ENCODE data around the gene TRAF3. TPM values are rescaled to one million over a fixed set of nuclear protein-coding genes. Genes with fewer than 3 reads are reported as not detected.

Gene TRAF3
- total and polyA plus RNA-seq, 10 donors, result 11.1 to 61.5 (median 39.1) TPM

- H3K9me3 ChIP-seq, result no peaks in the 10 kb centered on the region
- H3K27me3 ChIP-seq (replicated peaks in 1 of 7), result no peaks in the 10 kb centered on the region
- WGBS, 5 donors, result 93 to 98% (median 94%) methylated on average over 18 to 33 of the region's 33 CpGs
- intact Hi-C loops (cut with DNase I; ENCODE audit: low total_unique reads), result no loop called here
- H3K4me3 ChIP-seq, result no peak overlapping the region
- no peak overlapping the region for H3K27ac ChIP-seq
- peaks cover 0 to 7% (median 0%) of the 10 kb centered on the region in 6 donors for H3K4me1 ChIP-seq
- no peak for DNase-seq
- peaks cover 0 to 43% (median 0%) of the 10 kb centered on the region in 6 donors for H3K36me3 ChIP-seq
- TF ChIP-seq POLR2A (IDR thresholded peaks at IDR 0.05), result no peak
- TF ChIP-seq POLR2AphosphoS5 (IDR thresholded peaks at IDR 0.05), result no peak
- no peak for TF ChIP-seq CTCF (IDR thresholded peaks at IDR 0.05 in 8 of 11, conservative IDR thresholded peaks at IDR 0.05 in 3 of 11)
Observed at GRCh38 chr14:102749393-102750305, 27.6 kb upstream of the TRAF3 start.

GRCh38 chr14:102750376-102750775 lies 26.9 kb upstream of the TRAF3 start:
- Histone ChIP-seq H3K4me1 (peaks cover 0 to 14% (median 2%) of the 10 kb centered on the region in 6 donors), H3K27me3 (replicated peaks in 1 of 7) (no peaks in the 10 kb centered on the region), H3K27ac (no peak overlapping the region), H3K4me3 (no peak overlapping the region), H3K36me3 (peaks cover 0 to 43% (median 0%) of the 10 kb centered on the region in 6 donors), H3K9me3 (no peaks in the 10 kb centered on the region)
- DNase-seq, result no peak
- 94 to 99% (median 96%) methylated on average over 10 to 14 of the region's 14 CpGs for WGBS, 5 donors
- intact Hi-C loops (cut with DNase I; ENCODE audit: low total_unique reads), result no loop called here
- no peak for TF ChIP-seq POLR2A (IDR thresholded peaks at IDR 0.05)
- TF ChIP-seq CTCF (IDR thresholded peaks at IDR 0.05 in 8 of 11, conservative IDR thresholded peaks at IDR 0.05 in 3 of 11), result no peak
- no peak for TF ChIP-seq POLR2AphosphoS5 (IDR thresholded peaks at IDR 0.05)

- 90 to 95% (median 91%) methylated on average over 11 to 16 of the region's 16 CpGs for WGBS, 5 donors
- TF ChIP-seq CTCF (IDR thresholded peaks at IDR 0.05 in 8 of 11, conservative IDR thresholded peaks at IDR 0.05 in 3 of 11) (no peak), POLR2A (IDR thresholded peaks at IDR 0.05) (no peak), POLR2AphosphoS5 (IDR thresholded peaks at IDR 0.05) (no peak)
- peaks cover 0 to 37% (median 0%) of the 10 kb centered on the region in 6 donors for H3K36me3 ChIP-seq
Observed at GRCh38 chr14:102751088-102751487, 26.2 kb upstream of the TRAF3 start.

GRCh38 chr14:102752239-102752847 lies 24.9 kb upstream of the TRAF3 start:
- Histone ChIP-seq H3K4me1 (peaks cover 0 to 14% (median 2%) of the 10 kb centered on the region in 6 donors), H3K36me3 (peaks cover 0 to 25% (median 0%) of the 10 kb centered on the region in 6 donors), H3K9me3 (no peaks in the 10 kb centered on the region), H3K27ac (no peak overlapping the region), H3K27me3 (replicated peaks in 1 of 7) (no peaks in the 10 kb centered on the region), H3K4me3 (no peak overlapping the region)
- no peak for DNase-seq
- TF ChIP-seq POLR2A (IDR thresholded peaks at IDR 0.05) (no peak), CTCF (IDR thresholded peaks at IDR 0.05 in 8 of 11, conservative IDR thresholded peaks at IDR 0.05 in 3 of 11) (no peak), POLR2AphosphoS5 (IDR thresholded peaks at IDR 0.05) (no peak)
- WGBS, 5 donors, result 75 to 82% (median 80%) methylated on average over 12 to 14 of the region's 14 CpGs
- intact Hi-C loops (cut with DNase I; ENCODE audit: low total_unique reads), result no loop called here

More at GRCh38 chr14:102751088-102751487, 26.2 kb upstream of the TRAF3 start:
- Histone ChIP-seq H3K27ac (no peak overlapping the region), H3K9me3 (no peaks in the 10 kb centered on the region), H3K27me3 (replicated peaks in 1 of 7) (no peaks in the 10 kb centered on the region), H3K4me1 (peaks cover 0 to 14% (median 2%) of the 10 kb centered on the region in 6 donors), H3K4me3 (no peak overlapping the region)
- intact Hi-C loops (cut with DNase I; ENCODE audit: low total_unique reads), result no loop called here
- DNase-seq, result no peak

Data from spleen (tissue), 11 donors.